GM18858 (cell line): ENCODE measurements around the gene GINS2.

Source experiments
- ATAC-seq: cut with Tn5 transposase; IDR thresholded peaks from one replicate; pipeline ENCODE4 v1.9.1; 2021; ENCODE audit not compliant: unreplicated experiment

GINS2 gene

GRCh38 chr16:85628265-85628556 lies 60.5 kb downstream of the GINS2 start:
- ATAC-seq, result no peak

- ATAC-seq, result no peak
Observed at GRCh38 chr16:85627526-85628264, 61.1 kb downstream of the GINS2 start.

DNA sequence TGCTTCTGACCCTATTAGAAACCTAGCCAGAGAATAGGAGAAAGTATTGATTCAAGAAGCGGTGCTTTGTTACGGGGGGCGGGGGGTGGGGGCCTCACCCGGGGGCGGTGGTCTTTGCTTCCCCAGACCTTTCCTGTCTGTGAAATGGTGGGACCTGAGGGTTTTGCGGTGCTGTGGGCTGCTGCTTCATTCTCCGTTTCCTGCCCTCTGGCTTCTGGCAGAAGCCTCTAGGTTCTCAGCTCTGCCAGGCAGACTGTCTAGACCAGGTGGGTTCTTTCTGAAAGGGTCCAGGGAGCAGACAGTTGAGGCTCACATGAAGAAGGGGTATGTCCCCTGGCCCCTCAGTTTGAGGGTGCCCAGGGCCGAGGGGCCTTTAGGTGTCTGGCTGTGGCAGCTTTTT lies 61.7 kb downstream of the GINS2 start:
- no peak for ATAC-seq
